Measurements from ENCODE around the gene BNIP3.

The BNIP3 gene

GRCh38 chr10:131936736-131937135 is 45.0 kb downstream of the BNIP3 start (continued):
- TF ChIP-seq ZNF660 (tag by site-specific recombination; IDR thresholded peaks at IDR 0.05), result no peak
- no peak for TF ChIP-seq ZBTB10 (tag by site-specific recombination; IDR thresholded peaks at IDR 0.05)
- TF ChIP-seq ZNF133 (tag by site-specific recombination; IDR thresholded peaks at IDR 0.05), result no peak
- no peak for TF ChIP-seq SP2 (tag by site-specific recombination; IDR thresholded peaks at IDR 0.05)
- no peak for TF ChIP-seq MYNN (tag by site-specific recombination; IDR thresholded peaks at IDR 0.05; ENCODE audit: borderline replicate concordance)

GRCh38 chr10:131936294-131936693 is 45.4 kb downstream of the BNIP3 start:
- no peak overlapping the region for H3K27ac ChIP-seq (ENCODE audit: extremely low read depth, low read depth, low read length)
- POLR2A ChIA-PET, result no interaction called here
- no peaks in the 10 kb centered on the region for H3K9me3 ChIP-seq (ENCODE audit: control insufficient read depth, insufficient read depth, low read depth, low read length)
- TF ChIP-seq SP7 (tag by site-specific recombination; IDR thresholded peaks at IDR 0.05) (no peak), SCRT2 (tag by site-specific recombination; IDR thresholded peaks at IDR 0.05) (no peak), ZSCAN4 (tag by site-specific recombination; IDR thresholded peaks at IDR 0.05) (no peak), INSM2 (tag by site-specific recombination; IDR thresholded peaks at IDR 0.05) (no peak), SP2 (tag by site-specific recombination; IDR thresholded peaks at IDR 0.05) (no peak), HOXC10 (CRISPR knock-in tag; IDR thresholded peaks at IDR 0.05) (no peak)
- H3K4me1 ChIP-seq (ENCODE audit: control insufficient read depth, insufficient read depth, low read length), result no peaks in the 10 kb centered on the region
- H3K4me3 ChIP-seq (ENCODE audit: low read depth, low read length), result no peak overlapping the region
- CTCF ChIA-PET, result no interaction called here
- H3K36me3 ChIP-seq (ENCODE audit: control insufficient read depth in 2 of 2, insufficient read depth in 1 of 2, low read length in 2 of 2), result peaks cover 11 to 67% of the 10 kb centered on the region in 2 experiments

GRCh38 chr10:131935260-131935659 is 46.5 kb downstream of the BNIP3 start:
- no peak overlapping the region for H3K27ac ChIP-seq (ENCODE audit: extremely low read depth, low read depth, low read length)
- no peaks in the 10 kb centered on the region for H3K9me3 ChIP-seq (ENCODE audit: control insufficient read depth, insufficient read depth, low read depth, low read length)
- CTCF ChIA-PET, result no interaction called here
- peaks cover 9 to 57% of the 10 kb centered on the region in 2 experiments for H3K36me3 ChIP-seq (ENCODE audit: control insufficient read depth in 2 of 2, insufficient read depth in 1 of 2, low read length in 2 of 2)
- POLR2A ChIA-PET, result no interaction called here
- no peak overlapping the region for H3K4me3 ChIP-seq (ENCODE audit: low read depth, low read length)
- no peaks in the 10 kb centered on the region for H3K4me1 ChIP-seq (ENCODE audit: control insufficient read depth, insufficient read depth, low read length)
- TF ChIP-seq ZSCAN18 (tag by site-specific recombination; IDR thresholded peaks at IDR 0.05) (no peak), ZNF292 (tag by site-specific recombination; IDR thresholded peaks at IDR 0.05; ENCODE audit: borderline replicate concordance, low read depth) (no peak), ZNF549 (tag by site-specific recombination; IDR thresholded peaks at IDR 0.05) (no peak), REST (tag by site-specific recombination; IDR thresholded peaks at IDR 0.05) (no peak), ZNF239 (tag by site-specific recombination; IDR thresholded peaks at IDR 0.05) (no peak), ZNF645 (tag by site-specific recombination; IDR thresholded peaks at IDR 0.05) (no peak), BCL11A (tag by site-specific recombination; IDR thresholded peaks at IDR 0.05; ENCODE audit: low read depth) (no peak), ZNF660 (tag by site-specific recombination; IDR thresholded peaks at IDR 0.05) (no peak), ZNF654 (tag by site-specific recombination; IDR thresholded peaks at IDR 0.05; ENCODE audit: low read depth) (no peak), ZSCAN4 (tag by site-specific recombination; IDR thresholded peaks at IDR 0.05) (no peak), ZNF133 (tag by site-specific recombination; IDR thresholded peaks at IDR 0.05) (no peak), ZNF433 (tag by site-specific recombination; IDR thresholded peaks at IDR 0.05; ENCODE audit: low read depth) (no peak), GFI1B (tag by site-specific recombination; IDR thresholded peaks at IDR 0.05) (no peak)

Measured in HEK293 (cell line).